Left cardiac atrium (tissue), 4 donors: ENCODE results near the gene EFCAB8. TPM values are rescaled to one million over a fixed set of nuclear protein-coding genes. Genes with fewer than 3 reads are reported as not detected.
A peak's percentile ranks its signal among the peaks of the same experiment; 100 is the strongest.

Experiments
- ATAC-seq, 2 donors: fragments of 200-7000 bp; cut with Tn5 transposase; one replicate each; pipeline ENCODE4 v1.9.1; 2020; ENCODE audit warnings: mild to moderate bottlenecking in 2 of 2, moderate library complexity in 2 of 2
- DNase-seq: peaks from one replicate; pipeline ENCODE4 v3.0.0-alpha.2; 2020
- intact Hi-C, 2 donors: fragments of 100-400 bp; cut with DNase I; formaldehyde crosslinking; loops; one replicate each; pipeline versions ENCODE4 v1.14.1 to v1.15.1; 2022 to 2023
- long read RNA-seq: library from polyadenylated mRNA; unstranded; transcript quantifications from one replicate; pipeline ENCODE4 v2.0.0, GENCODE V29; 2021
- total RNA-seq, 2 donors: library from RNA; stranded (reverse); fragmentation: NEBNext Ultra II Directional; extraction: Animal tissue kit (Norgen Biotek cat#: 25700); gene quantifications; one replicate each; pipeline ENCODE4 v1.2.1, GENCODE V29; 2021
- donor health status: DM: no; HTN: yes; CAD: no.
- donor health status: DM: no; HTN: yes; CAD: no; lungs with severe emphysema.
- donor health status: DM: yes; HTN: yes; CAD: no.
- donor health status: Dilated cardiomyopathy.

EFCAB8 gene, protein sequence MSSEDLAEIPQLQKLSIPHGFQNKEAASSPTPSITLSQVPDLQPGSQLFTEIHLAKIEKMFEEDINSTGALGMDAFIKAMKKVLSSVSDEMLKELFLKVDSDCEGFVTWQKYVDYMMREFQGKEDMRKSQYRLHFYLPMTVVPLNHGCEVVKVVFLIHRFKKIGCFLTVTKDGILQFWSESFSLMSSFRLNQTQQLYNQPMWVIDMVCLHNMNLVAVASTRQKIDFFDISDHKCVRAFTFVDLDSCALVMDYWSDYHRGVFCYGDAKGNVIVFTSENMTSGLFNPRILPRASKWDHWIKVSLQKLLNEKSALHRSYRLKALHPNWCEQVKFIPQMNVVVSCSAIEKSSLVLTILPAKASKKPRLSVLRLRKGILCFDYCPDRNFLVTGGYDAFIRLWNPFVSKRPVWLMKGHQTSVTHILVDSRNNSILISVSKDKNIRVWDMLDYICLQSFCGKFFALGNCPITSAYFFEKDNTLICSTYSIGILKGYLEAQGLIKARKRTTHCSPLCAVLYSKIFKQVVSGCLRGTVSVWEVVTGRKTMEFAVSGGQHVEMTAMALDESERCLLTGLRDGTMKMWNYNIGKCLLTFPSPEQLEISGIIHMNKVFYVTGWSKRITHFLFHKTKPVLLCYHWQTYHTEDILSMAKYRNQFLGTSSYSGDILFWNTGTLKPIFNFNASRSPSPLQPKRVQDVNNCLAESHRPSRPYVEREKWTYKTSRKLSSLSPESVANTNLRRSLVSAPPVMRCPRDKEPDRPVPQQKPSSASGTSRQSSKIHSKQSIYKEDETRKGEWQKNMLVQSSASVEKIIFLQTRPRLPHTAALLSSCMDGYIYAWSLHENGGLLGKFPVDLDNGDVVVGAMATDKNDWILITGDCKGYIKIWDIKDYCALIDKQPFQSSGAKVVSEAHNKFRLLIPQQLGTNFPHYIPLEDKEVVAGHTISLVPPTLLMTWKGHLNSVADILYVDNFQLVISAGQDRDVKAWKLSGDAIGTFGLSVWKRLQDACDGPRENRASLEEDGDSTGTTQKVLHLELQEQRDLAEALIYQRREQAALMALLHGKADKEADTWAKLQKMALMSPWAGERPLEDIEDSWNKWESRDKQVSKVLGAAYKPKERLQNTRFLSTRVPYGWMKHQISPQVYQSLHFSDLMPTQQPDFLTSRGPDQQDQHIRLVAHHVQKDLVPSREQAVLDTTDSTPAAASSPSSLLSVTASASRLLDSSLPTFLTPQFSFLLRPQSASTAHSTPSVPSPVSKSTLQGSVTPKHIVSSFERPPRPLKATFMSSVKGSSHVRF
- total RNA-seq = under 1 TPM in 1 of 2 donors, not detected in 1; 0.18 TPM
- long read RNA-seq = 0 reads

DNA sequence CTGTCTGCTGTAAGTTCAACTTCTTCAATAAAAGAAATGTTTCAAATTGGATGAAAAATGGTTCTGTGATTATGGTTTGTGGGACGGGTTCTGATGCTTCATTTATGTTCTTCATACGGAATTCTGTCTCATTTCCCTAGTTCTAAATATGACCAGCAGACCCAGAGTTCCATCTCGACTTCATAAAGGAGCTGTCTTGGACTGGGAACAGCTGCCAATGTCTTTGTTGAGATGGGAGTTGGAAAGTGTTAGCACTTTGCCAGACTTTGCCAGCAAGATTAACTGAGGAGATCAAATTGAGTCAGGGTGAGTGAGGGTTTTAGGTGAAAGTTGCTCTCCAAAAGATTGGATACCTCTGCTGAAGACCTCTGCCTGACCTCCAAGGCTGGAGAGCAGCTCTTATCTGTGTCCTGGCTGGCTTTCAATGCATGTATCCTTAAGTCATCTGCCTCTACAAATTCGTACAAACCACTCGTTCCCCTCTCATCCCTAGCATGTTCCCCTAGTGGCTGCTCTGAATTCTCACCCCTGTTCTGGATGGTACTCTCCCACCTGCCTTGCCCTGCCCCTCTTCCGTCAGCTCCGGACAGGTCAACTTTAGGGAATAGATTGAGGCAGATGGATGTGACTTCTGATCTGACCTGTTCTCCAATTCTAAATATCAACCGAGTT, at the start of gene EFCAB8:
Gene EFCAB8, plus strand, starts transcription at position 223 of the 672 bp plus-strand sequence. CDS start 4,870 bp downstream, outside the sequence.
- intact Hi-C loops = no loop called here
- peak in 1 of 2 donors; percentile 43 for ATAC-seq

DNA sequence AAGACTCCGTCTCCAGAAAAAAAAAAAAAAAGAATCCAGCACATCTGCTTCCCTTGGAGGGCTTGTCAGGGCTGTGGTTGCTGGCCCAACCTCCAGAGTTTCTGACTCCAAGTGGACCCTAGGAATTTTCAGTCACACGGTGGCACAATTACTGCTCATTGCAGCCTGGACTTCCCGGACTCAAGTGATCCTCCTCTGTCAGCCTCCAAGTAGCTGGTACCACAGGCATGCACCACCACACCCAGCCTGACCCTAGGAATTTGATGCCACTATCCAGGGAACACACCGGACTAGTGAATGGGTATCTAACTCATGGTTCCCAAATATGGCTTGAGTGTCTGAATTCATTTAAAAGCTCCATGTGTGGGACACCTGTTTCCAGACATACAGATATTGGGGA, 48.8 kb upstream of the EFCAB8 start:
- ATAC-seq (no peak), DNase-seq (no peak)
- intact Hi-C loops = no loop called here

More for the DNA sequence above, at the start of gene EFCAB8:
- DNase-seq = no peak

- intact Hi-C loops = no loop called here
- ATAC-seq (no peak), DNase-seq (no peak)
Measured at GRCh38 chr20:32810941-32811340, 47.8 kb upstream of the EFCAB8 start.

GRCh38 chr20:32811886-32812285, 46.8 kb upstream of the EFCAB8 start:
- no peak for ATAC-seq
- DNase-seq = no peak
- intact Hi-C loops = no loop called here

DNA sequence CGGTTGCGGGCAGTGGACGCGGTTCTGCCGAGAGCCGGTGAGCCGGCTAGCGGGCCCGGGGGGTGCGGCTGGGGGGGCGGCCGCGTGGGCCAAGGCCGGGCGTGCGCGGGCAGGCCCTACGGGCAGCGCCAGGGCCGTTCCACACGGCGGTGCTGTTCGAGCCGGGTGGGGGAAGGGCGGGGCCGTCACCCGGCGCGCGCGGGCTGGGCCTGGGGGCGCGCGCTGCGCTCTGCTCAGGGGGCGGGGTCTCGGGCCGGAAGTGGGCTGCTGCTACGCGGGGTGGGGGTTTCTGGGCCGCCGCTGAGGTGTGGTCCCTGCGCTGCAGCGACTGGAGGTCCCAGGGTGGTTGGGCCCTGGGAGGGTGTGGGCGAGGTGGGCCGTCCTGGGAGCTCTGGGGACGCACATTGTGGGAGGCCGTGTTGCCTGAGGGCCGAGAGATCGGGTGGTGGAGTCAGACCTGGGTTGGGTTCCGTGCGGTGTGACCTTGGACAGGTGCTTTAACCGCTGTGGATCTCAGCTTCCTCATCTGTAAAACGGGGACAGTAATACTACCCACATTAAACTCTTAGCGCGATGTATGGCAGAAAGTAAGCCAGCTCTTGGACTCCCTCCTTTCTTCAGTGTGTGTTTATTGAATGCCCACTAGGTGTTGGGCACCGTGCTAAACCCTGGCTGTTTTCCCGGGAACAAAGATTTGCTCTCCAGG, 38.6 kb upstream of the EFCAB8 start:
- DNase-seq = peak; percentile 79
- intact Hi-C loops = no loop called here

GRCh38 chr20:32820698-32821377, 37.9 kb upstream of the EFCAB8 start:
- ATAC-seq (no peak), DNase-seq (no peak)
- intact Hi-C loops = no loop called here

More for the DNA sequence above, 38.6 kb upstream of the EFCAB8 start:
- ATAC-seq = peak; percentile 91 to 93

- intact Hi-C loops = no loop called here
- no peak for DNase-seq
Measured at GRCh38 chr20:32822225-32822624, 36.5 kb upstream of the EFCAB8 start.

DNA sequence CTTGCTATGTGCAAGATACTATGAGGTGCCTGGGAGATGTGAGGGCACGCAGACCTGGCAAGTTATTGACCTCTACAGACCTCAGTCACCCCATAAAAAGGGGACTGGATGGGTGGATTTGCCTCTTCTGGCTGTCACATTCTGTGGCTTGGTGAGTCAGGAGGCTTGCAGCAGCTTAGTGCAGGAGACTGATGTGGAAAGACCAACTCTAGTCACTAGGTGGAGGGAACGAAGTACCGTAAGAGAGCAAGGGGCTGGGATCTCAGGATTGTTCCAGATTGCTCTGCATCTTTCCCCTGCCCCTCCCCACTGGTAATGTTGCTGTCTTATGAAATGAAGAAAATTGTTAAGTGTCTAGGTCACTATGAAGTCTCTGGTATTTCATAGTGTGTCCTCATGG, 35.6 kb upstream of the EFCAB8 start:
- intact Hi-C loops = no loop called here
- DNase-seq = no peak
- ATAC-seq = peak in 1 of 2 donors; percentile 10

More at GRCh38 chr20:32822225-32822624, 36.5 kb upstream of the EFCAB8 start:
- ATAC-seq = no peak

DNA sequence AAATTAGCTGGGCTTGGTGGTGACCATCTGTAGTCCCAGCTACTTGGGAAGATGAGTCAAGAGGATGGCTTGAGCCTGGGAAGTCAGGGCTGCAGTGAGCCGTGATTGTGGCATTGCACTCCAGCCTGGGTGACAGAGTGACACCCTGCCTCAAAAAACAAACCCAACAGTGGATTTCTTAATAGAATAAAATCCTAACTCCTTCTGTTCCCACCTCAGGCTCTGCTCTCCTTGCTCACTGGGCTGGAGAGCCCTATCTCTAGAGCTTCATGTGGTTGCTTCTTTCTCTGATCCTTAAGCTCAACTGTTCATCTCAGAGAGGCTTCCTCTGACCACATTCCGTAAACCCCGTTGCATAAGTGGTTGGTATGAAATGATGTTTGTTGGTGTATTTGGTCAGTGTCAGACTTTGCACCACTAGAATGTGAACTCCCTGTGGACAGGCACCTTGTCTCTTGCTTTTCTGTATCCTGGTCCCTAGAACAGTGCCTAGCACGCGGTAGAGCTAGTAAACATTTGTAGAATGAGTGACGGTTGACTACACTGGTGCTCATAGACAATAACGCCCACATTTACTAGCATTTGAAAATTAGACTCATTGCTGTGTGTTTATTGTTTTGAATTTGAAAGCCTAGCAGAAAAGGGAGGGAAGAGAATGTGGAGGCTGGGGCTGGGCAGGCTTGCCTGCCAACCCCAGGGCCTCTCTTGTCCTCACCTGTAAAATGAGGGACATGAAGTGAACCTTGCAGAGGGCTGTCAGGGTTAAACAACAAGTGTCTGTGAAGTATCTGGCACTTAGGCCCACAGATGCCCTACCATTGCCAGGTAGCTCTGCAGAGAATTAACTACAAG, 34.8 kb upstream of the EFCAB8 start:
- intact Hi-C loops = no loop called here
- DNase-seq (no peak), ATAC-seq (no peak)

DNA sequence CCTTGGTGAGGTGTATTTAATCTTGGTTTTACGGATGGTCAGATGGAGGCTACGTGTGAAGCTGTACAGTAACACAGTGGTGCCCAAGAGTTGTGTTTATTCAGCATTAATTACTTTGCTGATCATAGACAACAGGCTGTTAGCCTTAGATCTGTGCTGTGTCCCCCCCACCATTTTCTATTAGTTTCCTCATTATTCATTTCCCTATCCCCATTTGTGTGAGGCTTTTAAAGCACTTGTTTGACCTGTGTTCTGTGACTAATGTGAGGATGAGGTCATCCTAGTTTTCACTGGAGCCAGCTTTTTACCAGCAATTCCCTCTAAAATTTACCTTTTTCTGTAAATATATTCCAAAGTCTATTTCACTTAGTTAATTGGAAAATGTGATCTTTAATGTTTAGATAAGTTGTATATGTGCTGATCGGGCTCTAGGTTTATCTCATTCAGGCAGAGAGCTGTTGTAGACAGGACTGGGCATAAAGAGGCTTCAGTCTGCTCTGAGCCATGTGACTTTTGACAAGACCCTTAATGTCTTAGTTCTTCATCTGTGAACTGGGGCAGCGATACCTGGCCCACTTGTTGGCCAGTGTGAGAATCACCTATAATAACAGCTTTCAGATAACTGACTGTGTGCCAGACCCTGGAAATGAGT, 30.6 kb upstream of the EFCAB8 start:
- ATAC-seq (peak in 1 of 2 donors; percentile 40), DNase-seq (no peak)
- intact Hi-C loops = no loop called here

DNA sequence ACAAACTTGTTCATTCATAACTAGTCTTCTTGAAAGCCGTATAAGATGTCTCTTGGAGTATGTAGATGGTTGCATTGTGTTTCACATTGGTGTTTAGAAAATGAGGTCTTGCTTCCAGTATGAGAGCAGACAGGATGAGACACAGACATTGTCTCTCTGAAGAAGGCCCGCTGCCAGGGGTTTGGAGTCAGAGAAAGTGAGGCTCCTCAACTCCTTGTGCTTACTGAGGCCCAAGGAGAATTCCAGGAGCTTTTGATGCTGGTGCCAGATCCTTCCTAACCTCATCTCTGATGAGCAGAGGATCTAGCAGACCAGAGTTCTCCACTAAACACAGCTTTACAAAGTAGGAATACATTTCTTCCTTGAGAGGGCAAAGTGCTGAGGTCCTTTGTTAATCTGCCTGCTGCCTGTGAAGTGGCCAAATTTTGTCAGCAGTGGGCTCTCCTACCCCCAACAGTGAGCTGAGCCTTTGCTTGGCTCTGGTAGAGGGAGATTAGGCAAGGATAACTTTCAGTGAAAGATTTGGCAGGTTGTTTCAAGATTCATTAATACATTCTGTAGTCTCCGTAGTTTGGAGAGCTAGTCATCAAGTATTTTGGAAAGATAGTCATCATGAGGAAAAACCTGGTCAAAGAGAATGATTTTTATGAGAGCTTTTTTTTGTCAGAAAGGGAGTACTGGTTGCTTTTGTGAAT, 29.3 kb upstream of the EFCAB8 start:
- no peak for DNase-seq
- intact Hi-C loops = no loop called here
- peak in 1 of 2 donors; percentile 24 for ATAC-seq

- DNase-seq (no peak), ATAC-seq (peak; percentile 41 to 64)
- intact Hi-C loops = no loop called here
Measured at GRCh38 chr20:32830437-32830836, 28.3 kb upstream of the EFCAB8 start.

DNA sequence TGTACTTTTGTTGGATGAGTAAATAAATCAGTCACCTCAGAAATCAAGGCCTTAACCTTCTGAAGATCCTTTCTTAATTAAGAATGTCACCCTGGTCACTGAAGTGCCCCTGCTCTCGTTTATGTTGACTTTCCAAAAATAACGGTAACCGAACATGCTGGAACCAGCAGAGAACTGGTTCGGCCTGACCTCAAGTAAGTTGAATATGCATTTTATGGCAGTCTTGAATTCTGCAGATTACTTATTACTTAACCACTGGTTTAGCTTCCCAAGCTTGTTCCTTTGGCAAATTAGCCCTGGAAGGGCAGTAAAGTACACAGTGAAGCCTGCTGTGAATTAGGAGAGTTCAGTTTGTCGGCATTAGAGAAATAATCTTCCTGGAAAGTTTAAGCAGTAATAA, 26.7 kb upstream of the EFCAB8 start:
- intact Hi-C loops = no loop called here
- DNase-seq (no peak), ATAC-seq (no peak)

GRCh38 chr20:32832664-32833063, 26.1 kb upstream of the EFCAB8 start:
- ATAC-seq = no peak
- intact Hi-C loops = no loop called here
- DNase-seq = no peak

DNA sequence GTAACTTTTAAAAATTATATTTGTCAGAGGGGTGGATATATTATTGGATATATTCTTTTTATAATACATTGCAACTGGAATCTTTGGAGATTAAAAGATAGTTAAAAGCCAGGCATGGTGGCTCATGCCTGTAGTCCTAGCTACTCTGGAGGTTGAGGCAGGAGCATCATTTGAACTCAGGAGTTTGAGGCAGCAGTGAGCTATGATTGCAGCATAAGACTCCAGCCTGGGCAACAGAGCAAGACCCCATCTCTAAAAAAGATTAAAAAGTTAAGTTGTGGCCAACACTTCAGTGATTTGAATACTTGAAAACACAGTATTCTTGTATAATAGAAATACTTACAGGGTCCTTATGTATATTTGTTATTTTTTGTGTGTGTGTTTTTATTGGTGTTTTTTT, 23.8 kb upstream of the EFCAB8 start:
- ATAC-seq (no peak), DNase-seq (no peak)
- intact Hi-C loops = no loop called here

GRCh38 chr20:32837157-32837556, 21.6 kb upstream of the EFCAB8 start:
- ATAC-seq (no peak), DNase-seq (no peak)
- intact Hi-C loops = no loop called here
